ENCODE results near the gene ANTKMT. TPM values are rescaled to one million over a fixed set of nuclear protein-coding genes. Genes with fewer than 3 reads are reported as not detected.

The ANTKMT gene
- total RNA-seq, 1 donor from 2014 or later = 26.3 TPM

DNA sequence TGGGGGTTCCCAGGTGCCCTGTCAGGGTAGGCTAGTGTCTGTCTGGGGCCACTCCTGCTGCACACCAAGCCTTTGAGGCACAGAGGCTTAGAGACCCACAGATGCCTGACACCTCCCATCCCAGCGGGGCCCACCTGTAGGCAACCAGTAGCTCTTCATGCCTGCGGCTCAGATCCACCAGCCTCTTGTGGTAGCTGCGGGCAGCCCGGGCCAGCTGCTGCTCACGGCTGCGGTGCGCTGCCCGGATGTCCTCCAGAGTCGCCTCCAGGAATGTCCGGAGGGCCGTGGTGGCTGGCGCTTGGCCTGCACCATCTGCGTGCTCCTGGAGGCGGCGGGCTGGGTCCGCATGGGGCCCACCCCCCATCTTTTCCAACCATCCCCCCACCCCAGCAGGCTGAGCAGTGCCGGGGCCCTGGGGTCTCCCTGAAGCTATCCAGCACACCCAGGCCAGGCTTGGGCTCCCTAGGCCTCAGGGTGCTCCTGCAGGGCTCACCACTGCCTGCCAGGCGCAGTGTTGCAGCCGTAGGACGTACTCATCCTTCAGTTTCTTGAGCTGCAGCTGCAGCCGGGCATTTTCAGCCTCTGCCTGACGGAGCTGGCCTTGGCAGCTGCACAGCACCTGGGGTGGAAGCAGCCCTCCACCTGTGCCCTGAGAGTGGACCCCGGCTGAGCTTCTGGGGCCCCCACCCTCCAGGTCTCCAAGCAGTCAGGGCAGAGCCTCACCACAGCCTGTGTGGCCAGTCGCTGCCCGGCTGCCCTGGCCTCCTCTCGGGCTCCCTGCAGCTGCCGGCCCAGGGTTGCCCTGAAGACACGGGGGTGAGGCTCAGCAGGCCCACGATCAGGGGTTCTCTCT lies 3.5 kb downstream of the ANTKMT start:
- ATAC-seq (no peak), DNase-seq (ENCODE audit: low spot score) (no peak)
- intact Hi-C loops (cut with DNase I) = no loop called here

DNA sequence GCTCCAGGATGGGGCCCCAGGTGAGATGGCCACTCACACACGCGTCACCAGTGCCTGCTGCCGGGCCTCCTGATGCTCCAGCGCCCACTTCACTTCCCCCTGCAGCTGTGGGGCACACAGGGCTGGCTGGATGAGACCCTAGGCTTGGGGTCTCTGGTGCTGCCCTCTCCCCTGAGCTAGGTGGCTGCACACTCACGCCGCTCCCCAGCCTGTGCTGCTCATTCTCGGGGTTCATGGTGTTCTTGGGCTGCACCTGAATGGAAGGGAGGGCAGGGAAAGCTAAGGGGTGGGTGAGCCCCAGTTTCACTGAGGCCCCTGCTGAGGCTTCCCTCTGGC lies 4.1 kb downstream of the ANTKMT start:
- intact Hi-C loops (cut with DNase I) = no loop called here
- no peak for DNase-seq (ENCODE audit: low spot score)
- no peak for ATAC-seq

DNA sequence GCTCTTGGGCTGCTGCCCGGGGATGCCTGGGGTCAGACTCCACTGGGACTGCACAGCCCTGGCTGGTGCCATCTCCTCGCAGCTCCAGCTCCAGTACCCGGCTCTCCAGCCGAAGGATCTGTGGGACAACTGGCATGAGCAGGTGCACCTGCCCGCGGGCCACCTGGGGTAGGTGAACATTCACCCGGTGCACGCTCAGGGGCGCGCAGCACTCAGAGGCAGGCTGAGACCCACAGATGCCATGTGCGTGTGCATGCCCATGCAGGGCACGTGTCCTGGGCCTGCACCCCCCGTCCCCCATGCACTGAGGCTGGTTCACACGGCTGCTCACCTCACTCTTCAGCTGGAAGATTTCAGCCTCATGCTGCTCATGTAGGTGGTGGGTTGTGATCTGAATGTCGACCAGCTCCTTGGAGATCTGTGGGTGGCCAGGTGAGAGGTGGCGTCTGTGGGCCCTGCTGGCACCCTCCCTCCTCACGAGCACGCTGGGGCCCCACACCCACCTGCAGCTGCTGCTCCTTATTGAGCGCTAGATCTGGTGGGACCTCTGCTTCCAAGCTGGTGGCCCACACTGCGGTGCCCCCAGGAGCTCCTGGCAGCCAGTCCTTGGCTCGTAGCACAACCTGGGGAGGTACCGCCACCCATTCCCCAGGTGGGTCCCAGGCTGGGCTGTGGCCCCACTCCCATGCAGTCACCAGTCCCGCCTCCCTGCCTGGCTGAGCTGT lies 4.7 kb downstream of the ANTKMT start:
- no peak for ATAC-seq
- intact Hi-C loops (cut with DNase I) = no loop called here
- DNase-seq (ENCODE audit: low spot score) = no peak

DNA sequence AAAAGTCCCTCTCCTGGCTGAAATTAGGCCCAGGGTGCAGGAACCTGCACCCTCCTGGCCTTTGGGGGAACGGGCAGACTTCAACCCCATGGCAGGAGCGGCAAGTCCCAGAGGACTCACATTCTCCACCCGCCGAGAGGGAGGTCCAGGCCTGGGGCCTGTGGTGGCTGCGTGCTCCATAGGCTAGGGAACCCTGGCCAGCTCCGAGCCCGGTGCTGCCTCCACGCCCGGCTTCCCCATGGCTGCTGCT lies 5.2 kb downstream of the ANTKMT start:
- intact Hi-C loops (cut with DNase I) = no loop called here
- DNase-seq (ENCODE audit: low spot score) = no peak
- no peak for ATAC-seq

DNA sequence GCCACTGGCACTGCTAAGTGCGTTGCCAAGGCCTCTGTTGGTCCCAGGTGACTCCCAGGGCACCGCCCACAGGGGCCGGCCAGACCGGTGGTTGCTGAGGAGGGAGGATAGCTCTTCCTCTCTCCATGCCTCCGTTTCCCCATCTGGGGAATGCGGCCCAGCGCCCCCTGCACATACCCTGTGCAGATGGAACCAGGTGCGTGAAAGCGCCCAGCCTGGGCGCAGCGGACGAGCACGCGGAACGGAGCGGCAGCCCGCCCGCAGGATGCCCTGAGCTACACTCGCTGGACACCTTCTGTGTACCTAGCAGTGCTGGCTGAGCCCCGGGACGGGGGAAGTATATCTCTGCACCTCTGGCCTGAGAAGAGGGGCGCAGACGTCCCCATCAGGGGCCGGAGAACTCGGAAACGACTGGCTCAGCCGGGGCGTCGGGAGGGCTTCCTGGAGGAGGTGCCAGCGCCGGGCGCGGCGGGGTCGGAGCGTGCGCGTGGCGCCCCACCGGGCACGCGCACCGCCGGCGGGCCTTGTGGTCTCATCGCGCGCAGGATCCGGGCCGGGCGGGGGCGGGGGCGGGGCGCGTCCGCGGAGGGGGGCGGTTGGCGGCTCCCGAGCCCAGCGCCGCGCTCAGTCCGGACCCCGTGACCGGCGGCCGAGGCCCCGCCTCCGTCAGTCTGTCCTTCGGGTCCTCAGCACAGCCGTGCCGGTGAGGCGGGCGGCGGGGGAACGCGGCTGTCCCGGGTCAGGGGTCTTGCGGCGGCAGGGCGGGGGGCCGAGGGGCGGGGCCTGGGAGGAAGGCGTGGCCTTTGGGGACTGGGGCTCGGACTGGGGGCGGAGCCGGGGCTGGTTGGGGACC lies 5.7 kb downstream of the ANTKMT start, which contains the start of the genes CCDC78 and HAGHL:
TSS of gene CCDC78 (minus strand) at position 6 of the 853 bp plus-strand sequence. CDS start 76 bp downstream, outside the sequence.
TSS of gene HAGHL (plus strand) at position 669 of the 853 bp plus-strand sequence. CDS start 404 bp downstream, outside the sequence.
- intact Hi-C loops (cut with DNase I) = no loop called here
- no peak for ATAC-seq
- peak; percentile 84 for DNase-seq (ENCODE audit: low spot score)

DNA sequence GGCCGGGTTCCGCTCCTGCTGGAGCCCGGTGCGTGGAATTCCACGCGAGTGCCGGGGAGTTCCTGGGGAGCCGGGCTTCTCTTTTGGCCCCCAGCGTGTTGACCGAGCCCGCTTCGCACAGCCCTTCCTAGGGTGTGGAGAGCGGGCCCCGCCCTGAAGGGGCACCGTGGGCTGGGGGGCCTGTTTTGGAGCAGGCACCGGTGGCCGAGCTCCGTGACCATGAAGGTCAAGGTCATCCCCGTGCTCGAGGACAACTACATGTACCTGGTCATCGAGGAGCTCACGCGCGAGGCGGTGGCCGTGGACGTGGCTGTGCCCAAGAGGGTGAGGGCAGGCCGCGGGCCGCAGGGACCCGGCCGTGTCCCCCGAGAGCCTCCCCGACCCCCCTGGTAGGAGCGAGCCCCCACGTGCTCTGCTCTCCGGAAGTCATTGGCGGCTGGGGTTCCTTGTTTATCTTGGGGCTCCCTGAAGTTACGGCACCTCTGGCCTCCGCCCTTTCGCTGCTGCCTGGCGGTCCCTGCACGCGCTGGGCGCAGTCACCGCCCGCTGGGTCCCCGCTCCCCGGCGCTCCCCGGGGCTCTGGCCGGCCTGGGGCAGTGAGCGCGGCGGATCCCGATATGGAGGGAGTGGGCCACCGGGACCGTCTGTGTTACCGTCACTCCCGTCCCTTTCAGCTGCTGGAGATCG lies 6.5 kb downstream of the ANTKMT start:
- DNase-seq (ENCODE audit: low spot score) (no peak), ATAC-seq (no peak)
- intact Hi-C loops (cut with DNase I) = no loop called here

DNA sequence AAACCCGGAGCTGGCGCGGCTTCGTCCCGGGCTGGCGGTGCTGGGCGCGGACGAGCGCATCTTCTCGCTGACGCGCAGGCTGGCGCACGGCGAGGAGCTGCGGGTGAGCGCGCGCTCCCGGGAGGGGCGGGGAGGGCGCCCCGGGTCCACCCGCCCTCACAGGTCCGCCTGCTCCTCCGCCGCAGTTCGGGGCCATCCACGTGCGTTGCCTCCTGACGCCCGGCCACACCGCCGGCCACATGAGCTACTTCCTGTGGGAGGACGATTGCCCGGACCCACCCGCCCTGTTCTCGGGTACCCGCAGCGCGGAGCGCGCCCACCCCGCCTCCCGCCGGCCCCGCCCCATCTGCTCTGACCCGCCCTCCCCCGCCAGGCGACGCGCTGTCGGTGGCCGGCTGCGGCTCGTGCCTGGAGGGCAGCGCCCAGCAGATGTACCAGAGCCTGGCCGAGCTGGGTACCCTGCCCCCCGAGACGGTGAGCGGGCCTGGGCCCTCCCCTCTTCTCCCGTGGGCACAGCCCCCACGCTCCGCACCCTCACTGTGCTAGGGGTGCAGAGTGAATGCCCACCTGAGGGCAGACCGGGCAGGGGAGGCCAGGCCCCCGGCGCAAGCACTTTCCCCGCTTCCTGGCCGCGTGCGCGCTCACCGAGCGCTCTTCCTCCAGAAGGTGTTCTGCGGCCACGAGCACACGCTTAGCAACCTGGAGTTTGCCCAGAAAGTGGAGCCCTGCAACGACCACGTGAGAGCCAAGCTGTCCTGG lies 7.4 kb downstream of the ANTKMT start:
- intact Hi-C loops (cut with DNase I) = no loop called here
- DNase-seq (ENCODE audit: low spot score) = peak; percentile 82
- peak; percentile 46 for ATAC-seq

DNA sequence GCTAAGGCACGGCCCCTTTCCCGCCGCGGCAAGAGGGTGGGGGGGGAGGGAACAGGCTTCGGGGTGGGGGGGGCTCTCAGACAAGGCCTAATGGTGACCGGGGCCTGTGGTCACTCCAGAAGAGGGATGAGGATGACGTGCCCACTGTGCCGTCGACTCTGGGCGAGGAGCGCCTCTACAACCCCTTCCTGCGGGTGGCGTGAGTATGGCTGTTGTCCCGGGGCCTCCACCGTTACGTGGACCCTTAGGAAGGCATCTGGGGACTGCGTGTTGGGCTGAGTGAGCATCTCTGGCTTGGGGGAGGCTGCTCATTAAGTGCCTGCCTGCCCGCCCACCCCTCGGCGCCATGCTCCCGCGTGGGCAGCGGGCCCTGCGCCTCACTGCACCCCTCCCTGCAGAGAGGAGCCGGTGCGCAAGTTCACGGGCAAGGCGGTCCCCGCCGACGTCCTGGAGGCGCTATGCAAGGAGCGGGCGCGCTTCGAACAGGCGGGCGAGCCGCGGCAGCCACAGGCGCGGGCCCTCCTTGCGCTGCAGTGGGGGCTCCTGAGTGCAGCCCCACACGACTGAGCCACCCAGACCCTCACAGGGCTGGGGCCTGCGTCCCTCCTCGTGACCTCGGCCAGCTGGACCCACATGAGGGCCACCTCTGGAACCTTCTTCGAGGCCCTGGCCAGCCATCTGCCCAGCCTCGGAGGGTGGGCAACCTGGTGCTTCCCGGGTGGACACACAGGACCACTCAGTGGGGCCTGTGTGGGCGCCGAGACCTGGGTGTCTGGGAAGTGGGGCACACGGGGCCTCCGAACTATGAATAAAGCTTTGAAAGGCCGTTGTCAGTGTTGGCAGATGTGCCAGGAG lies 8.2 kb downstream of the ANTKMT start:
- intact Hi-C loops (cut with DNase I) = no loop called here
- no peak for DNase-seq (ENCODE audit: low spot score)
- no peak for ATAC-seq

DNA sequence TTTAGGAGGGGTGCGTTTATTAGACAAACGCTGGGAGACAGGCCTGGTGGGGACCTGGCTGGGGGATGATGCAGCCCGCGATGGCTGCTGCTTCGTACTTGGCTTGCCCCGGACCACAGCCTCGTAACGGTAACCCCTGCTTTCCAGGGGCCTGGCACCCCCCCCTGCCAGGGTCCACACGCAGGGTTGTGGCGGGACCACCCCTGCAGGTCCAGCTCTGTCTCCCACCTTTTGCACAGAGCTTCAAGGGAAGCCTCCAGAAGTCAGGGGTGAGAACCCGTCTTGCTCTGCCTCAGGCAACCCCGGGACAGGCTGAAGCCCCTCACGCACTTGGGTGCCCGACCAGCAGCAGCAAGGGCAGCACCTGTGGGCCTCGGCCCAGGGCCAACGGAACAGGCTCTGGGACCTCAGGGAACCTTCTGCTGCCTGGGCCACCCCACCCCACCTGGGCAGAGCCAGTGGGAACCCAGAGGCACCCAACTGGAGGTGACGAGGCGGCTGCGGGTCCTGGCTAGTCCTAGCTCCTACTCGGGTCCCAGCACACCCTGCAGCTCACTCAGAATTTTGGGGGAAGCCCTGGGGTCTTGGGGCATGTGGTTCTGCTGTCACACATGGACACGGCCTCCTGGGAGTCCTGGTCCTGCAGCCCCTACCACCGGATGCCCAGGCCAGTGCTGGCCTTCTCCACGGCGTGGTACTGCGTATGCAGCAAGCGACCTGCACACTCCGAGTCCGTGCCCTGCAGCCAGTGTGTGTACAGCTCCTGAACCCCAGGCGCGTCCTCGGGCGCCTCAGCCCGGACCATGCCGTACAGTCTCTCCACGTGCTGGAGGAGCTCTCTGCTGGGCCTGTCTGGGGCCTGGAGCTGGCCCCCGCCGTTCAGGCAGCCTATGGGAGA lies 9.1 kb downstream of the ANTKMT start:
- DNase-seq (ENCODE audit: low spot score) (peak; percentile 57), ATAC-seq (no peak)
- intact Hi-C loops (cut with DNase I) = no loop called here

DNA sequence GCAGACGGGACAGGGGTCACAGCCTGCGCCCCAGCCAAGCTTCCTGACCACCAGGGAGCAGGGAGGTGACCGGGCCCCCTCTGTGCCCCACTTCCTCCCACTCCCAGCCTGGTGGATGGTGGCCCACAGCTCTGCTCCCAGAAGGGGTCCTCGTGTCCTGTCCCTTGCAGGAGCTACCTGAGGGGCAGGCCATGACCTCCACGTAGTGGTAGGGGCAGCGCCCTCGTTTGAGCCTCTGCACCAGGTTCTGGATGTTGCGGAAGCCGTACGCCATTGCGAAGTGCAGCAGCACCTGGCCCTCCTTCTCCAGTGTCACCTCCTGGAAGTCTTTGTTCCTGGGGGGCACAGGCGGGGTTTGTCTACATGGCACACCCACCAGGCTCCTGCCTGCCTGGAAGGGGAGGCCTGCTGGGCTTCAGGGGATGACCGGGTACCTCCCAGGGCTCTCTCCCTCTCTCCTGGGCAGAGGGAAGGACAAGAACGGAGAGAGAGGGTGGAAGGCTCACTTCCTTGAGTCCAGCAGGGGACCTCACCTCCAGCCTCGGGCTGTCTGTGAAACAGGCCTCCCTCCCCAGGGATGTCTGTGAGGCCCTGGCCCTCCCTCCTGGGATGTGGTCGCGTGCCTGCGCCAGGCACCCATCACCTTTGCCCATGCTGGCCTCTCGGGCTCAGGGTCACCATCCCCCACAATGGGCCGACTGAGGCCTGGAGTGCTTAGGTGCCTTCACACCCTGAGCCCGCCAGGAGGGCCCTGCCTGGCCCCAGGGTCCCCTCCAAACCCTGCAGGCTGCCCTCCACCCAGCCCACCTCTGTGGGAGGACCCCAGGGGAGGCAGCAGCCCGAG lies 9.9 kb downstream of the ANTKMT start:
- peak; percentile 55 for DNase-seq (ENCODE audit: low spot score)
- no peak for ATAC-seq
- intact Hi-C loops (cut with DNase I) = no loop called here

DNA sequence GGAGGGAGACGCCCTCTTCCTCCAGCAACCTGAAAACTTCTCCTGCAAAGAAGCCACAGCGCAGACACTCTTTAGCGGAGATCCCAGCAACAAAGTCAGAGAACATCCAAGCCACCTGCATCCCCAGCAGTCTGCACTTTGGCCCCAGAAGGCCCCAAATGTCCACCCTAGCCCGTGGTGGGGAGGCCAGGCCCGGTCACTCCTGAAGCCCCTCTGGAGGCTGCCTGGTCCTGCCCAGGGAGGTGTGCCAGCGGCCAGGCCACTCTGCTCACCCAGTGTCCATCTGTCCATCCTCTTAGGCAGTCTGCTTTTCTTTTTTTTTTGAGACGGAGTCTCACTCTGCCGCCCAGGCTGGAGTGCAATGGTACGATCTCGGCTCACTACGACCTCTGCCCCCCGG lies 11.4 kb downstream of the ANTKMT start:
- DNase-seq (ENCODE audit: low spot score) = no peak
- intact Hi-C loops (cut with DNase I) = no loop called here
- no peak for ATAC-seq

DNA sequence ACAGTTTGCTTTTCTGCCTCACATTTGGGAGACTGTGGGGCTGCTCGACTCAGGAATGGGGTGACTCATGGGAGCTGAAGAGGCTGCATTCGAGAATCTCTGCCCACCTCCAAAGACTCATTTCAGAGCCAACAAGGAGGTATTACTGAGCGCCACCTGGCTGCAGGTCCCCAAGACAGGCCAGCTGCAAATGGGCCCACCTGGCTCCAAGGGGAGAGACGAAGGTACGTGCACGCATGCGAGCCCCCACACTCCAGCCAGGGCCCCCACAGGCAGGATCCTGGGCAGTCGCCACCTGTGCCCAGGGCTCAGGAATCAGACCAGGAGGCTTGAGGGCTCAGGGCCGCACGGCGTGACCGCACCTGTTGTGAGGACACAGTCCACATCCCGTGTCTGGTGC lies 12.0 kb downstream of the ANTKMT start:
- intact Hi-C loops (cut with DNase I) = no loop called here

DNA sequence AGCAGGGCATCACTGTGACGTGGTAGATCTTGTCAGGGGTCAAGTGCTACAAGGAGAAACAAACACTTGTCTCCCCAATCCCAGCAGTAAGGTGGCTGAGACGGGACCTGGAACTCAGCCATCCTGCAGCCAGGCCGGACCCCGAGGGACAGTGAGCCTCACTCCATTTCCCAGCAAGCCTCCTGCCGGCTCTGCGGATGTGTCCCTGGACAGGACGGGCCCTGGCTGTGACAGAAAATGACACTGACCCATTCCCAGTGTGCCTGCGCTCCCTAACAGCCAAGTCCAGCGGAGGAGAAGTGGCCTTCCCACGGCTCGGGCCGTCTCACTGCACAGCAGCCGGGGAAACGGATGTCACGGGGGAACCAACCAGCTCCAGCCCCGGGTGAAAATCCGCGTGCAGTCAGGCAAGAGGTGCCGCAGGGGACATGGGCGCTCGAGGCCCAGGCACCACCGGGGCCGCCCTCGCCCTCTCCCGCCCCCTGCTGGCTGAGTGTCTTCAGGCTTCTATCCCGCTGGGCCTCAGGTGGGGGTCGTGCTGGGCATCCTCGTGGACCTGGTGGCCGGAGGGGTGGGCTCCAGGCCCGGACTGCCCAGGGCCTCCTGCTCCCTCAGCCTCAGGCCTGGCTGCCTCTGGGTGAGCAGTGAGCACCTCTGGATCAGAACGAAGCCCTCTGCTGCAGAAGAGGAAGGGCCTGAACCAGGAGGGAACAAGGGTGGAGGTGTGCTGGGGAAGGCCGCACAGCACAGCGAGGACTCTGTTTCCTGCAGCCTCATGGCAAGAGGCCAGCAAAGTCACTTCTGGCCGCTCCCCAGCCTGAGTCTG lies 12.6 kb downstream of the ANTKMT start:
- DNase-seq (ENCODE audit: low spot score) (peak; percentile 63), ATAC-seq (no peak)
- intact Hi-C loops (cut with DNase I) = no loop called here

More for the DNA sequence above, 12.0 kb downstream of the ANTKMT start:
- no peak for ATAC-seq
- DNase-seq (ENCODE audit: low spot score) = peak; percentile 58

DNA sequence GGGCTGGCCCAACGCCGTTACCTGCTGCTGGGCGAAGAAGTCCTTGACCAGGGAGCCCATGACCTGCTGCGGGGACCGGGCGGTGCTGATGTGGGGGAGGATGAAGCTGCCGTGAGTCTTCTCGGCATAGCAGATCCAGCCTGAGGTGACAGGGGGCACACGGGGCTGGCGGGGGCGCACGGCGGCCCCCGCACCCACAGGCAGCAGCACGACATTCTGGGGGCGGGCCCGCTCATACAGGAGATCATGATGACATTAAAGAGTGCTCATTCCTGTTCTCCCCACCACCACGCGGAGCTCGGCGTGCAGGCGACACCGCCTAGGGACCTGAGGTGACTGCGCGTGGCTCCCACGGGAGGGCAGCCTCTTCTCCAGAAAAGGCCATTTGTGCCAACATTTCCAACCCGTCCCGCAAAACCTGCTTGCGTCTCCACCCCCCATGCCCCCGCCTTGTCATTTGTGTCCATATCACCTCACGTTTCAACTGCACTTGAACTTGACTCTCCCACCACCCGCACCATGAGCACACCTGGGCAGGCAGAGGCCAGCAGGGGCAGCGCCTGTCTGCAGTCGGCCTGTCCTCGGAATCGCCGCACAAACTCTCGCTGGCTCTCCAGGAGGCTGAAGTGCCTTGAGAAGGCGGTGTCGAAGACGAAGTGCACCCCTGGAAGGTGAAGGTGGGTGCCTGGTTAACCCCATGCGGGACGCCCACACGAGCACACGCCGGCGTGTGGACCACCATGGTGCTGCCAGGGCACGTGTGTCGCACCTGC lies 13.4 kb downstream of the ANTKMT start:
- ATAC-seq = no peak
- intact Hi-C loops (cut with DNase I) = no loop called here
- DNase-seq (ENCODE audit: low spot score) = no peak

Data from sciatic nerve (tissue), 2 donors.